NAMALWA (cell line): ENCODE results near the gene UNC79.
A peak's percentile ranks its signal among the peaks of the same experiment; 100 is the strongest.
"Not testable (repeated sequence)": the region's sequence is repeated elsewhere in the genome, so short reads cannot be mapped to it uniquely, and the experiment has no call there.

ENCODE experiments used
- DNase-seq: peaks from one replicate; pipeline ENCODE4 v3.0.0-alpha.2; 2015; ENCODE audit warnings: low spot score

The UNC79 gene

DNA sequence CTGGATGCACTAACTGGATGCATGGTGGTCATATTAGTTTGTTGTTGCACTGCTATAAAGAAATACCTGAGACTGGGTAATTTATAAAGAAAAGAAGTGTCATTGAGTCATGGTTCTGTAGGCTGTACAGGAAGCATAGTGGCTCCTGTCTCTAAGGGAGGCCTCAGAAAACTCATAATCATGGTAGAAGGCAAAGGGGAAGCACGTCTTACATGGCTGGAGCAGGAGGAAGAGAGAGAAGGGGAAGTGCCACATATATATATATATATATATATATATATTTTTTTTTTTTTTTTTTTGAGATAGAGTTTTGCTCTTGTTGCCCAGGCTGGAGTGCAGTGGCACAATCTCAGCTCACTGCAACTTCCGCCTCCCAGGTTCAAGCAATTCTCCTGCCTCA, 62.9 kb downstream of the UNC79 start:
- DNase-seq = not testable (repeated sequence)

- no peak for DNase-seq
Observed at GRCh38 chr14:93496856-93497741, 66.4 kb downstream of the UNC79 start.

DNA sequence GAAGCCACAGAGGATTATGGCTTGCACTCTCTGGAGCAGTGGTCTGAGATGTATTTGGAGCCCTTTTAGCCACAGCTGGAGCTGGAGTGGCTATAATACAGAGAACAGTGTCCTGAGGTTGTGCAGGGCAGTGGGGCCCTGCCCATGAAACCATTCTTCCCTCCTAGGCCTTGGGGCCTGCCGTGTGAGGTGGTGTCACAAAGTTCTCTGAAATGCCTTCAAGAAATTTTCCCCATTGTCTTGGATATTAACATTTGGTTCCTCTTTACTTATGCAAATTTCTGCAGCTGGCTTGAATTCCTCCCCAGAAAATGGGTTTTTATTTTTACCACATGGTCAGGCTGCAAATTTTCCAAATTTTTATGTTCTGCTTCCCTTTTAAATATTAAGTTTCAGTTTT, 79.3 kb downstream of the UNC79 start:
- no peak for DNase-seq

DNA sequence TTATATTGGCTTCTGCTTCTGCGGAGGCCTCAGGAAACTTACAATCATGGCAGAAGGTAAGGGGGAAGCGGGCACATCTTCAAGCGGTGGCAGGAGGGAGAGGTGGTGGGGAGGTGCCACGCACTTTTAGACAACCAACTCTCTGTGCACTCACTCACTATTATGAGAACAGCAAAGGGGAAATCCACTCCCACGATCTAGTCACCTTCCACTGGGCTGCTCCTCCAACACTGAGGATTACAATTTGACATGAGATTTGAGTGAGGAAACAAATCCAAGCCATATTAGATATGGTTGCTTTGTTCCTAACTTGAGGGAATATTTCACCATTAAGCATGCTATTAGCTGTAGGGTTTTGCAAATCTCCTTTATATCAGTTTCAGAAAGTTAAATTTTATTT, 80.3 kb downstream of the UNC79 start:
- DNase-seq = no peak

- DNase-seq = no peak
Observed at GRCh38 chr14:93520053-93520607, 89.4 kb downstream of the UNC79 start.

DNA sequence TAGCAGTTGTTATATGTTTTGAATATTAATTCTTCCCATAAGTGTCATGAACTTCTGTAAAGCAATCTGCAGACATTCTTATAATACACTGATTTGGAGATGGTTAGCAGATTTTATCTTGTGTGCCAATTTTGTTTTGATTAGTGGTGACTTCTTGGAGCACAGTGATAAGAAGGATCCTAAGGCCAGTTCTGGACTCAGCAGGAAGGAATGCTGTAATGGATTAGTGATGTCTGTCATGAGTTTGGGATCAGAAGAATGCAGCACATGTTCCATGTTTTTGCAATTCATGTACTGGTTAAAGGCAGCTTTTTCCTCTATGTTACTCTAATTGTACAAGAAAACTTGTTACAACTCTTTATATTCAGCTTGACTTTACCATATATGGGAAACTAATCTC, 91.5 kb downstream of the UNC79 start:
- no peak for DNase-seq

- DNase-seq = not testable (repeated sequence)
Observed at GRCh38 chr14:93525216-93525615, 94.5 kb downstream of the UNC79 start.

DNA sequence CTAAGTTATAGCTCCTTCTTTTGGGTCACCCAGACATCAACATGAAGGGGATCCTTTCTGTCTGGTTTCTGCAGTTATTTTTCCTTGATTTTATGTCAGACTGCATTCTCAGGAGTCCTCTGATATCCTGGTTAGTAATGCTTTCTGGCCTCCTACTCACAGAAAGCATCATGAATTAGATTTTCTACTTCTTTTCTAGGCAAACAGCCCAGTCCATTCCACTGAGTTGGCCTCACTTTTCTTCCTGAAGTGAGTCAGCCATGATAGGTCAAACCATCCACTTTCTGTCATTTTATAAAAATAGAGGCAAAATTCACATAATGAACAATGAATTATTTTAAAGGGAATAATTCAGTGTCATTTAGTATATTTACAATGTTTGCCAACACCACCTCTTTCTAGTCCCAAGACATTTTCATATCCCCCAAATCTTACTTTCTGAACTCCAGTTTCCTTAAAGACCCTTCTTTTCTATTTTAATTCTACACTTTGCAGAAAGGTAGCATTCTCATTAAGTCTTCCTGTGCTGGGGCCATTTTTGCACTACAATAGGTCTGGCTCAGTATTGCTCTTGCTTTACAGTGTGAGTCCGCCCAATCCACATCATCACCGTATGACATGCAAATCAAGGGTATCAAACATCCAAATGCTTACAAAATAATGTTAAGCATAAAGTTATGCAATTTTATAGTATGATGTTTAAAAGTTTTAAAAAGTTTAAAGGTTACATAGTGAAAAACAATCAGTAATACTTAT, 95.1 kb downstream of the UNC79 start:
- DNase-seq = no peak

- no peak for DNase-seq
Observed at GRCh38 chr14:93527203-93527607, 96.5 kb downstream of the UNC79 start.

- DNase-seq = no peak
Observed at GRCh38 chr14:93528884-93529558, 98.3 kb downstream of the UNC79 start.

- no peak for DNase-seq
Observed at GRCh38 chr14:93531644-93532043, 100.9 kb downstream of the UNC79 start.

DNA sequence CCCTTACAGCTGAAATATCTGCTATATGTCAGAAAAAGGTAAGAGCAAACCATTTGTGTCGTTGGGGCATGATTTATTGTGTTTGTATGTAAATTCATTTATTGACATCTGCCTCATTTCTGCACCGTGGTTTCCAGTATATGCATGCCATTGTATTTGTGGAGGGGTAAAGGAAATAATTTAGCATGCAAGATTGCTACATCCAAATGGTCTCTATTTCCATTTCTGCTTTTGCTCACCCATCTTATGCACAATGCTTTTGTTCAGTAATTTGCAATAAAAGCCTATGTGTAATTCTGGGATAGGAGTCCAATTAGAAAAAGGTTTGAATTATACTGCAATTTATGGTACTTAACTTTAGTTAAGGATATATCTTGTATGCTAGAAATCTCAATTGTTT, 101.8 kb downstream of the UNC79 start:
- no peak for DNase-seq

DNA sequence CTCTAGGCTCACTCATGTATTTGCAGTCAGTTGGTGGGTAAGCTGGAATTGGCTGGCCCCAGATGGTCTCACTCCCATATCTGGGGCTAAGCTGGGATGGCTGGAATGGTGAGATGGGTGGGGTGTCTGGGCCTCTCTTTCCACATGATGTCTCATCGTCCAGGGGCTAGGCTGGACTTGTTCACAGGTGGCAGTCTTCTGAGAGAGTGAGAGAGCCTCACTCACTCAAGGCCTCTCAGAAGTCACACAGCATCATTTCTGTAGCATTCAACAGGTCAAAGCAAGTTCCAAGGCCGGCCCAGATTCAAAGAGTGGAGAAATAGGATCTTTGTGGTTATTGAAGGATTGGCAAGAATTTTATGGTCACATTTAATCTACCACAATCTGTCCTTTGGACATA, 102.7 kb downstream of the UNC79 start:
- no peak for DNase-seq

DNA sequence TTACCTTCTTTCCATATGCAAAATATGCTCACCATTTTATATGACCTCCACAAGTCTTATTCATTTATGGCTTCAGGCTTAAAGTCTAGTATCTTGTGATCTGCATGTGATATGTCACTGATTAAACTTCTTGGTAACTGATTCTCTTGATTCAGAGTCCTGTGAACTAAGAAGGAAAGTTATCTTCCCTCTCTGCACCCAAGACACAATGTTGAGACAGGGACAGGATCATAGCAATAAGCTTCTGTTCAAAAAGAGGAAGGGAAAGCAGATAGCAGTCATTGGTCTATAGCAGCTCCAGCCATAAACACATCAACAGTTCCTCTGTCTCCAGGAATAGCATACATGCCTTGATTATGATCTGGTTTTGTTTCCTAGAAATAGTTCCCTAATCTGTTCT, 103.1 kb downstream of the UNC79 start:
- DNase-seq = peak; percentile 42

DNA sequence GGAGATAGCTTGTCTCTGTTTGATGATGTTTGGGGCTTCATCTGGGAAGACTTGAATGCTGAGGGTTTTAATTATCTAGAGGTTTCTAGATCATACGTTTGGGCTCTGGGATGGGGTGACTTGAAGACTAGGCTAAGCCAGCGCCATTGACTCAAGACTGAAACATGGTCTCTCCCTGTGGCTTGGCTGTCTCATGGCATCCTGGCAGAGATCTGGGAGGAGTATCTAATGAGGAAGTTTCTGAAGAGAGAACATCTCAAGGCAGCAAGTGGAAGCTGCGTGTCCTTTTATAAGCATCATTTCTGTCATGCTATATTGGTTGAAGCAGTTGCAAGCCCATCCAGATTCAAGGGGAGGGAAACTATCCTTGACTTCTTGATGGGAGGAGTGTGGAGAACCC, 104.8 kb downstream of the UNC79 start:
- DNase-seq = no peak

GRCh38 chr14:93536945-93537344, 106.2 kb downstream of the UNC79 start:
- peak; percentile 52 for DNase-seq

GRCh38 chr14:93537951-93538350, 107.2 kb downstream of the UNC79 start:
- DNase-seq = no peak

DNA sequence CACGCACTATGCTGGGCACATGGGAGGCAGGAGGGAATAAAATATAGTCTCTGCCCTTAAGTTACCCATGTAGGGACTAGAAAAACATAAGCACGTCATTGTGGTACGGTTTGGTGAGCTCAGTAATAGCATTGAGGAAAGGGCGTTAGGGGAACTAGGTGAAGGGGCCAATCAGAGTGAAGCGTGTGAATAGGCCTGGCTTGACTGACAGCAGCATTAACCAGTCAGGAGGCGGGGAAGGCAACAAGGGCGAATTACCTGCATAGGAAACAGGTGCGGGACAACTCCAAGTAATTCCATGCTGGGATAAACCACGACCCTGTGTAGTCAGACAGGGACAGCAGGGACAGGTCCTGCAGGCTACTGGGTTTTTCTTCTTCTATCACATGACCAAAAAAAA, 107.7 kb downstream of the UNC79 start:
- DNase-seq = peak; percentile 37

GRCh38 chr14:93540235-93540634, 109.5 kb downstream of the UNC79 start:
- no peak for DNase-seq

DNA sequence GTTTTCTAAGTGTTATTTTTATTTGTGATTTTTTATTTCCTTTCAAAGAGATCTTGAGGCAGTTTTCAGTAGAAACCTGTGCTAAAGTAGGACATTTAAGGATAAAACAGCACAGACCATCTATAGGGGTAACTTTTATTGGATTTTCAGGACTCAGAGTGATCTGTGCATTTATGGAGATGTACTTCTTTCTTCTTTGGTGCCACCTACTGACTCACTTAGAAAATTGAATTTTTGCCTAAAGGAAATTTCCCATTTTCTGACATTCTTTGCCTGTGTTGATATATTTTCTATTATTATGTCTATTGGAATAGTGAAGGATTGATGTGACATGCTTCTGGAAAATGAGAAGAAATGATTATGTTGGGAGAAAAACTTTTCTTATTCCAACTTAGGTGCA, 113.0 kb downstream of the UNC79 start:
- DNase-seq = peak; percentile 39

GRCh38 chr14:93544212-93544611, 113.5 kb downstream of the UNC79 start:
- DNase-seq = no peak

- no peak for DNase-seq
Observed at GRCh38 chr14:93546642-93547041, 115.9 kb downstream of the UNC79 start.
